Vagina (tissue), 2 donors: ENCODE measurements around the gene CS.

Source experiments
- CTCF ChIP-seq, 3 experiments: fragments of 450-650 bp in 2 of 3; fragments of 200-600 bp in 1 of 3; sonication (generic) in 1 of 3; IDR thresholded peaks; one replicate each; pipeline ENCODE4 v1.5.1; 2017 to 2019; ENCODE audit warnings: antibody characterized with exemption in 3 of 3, mild to moderate bottlenecking in 2 of 3, moderate library complexity in 2 of 3
- POLR2AphosphoS5 ChIP-seq, 2 donors: sonication (generic); formaldehyde crosslinking; IDR thresholded peaks; one replicate each; pipeline ENCODE4 v1.9.0; 2017; ENCODE audit warnings: antibody characterized with exemption in 2 of 2, mild to moderate bottlenecking in 2 of 2, low read depth in 1 of 2; ENCODE audit not compliant: insufficient read depth in 1 of 2

GRCh38 chr12:56274299-56274698 lies 25.8 kb downstream of the CS start:
- TF ChIP-seq CTCF (IDR thresholded peaks at IDR 0.05) (no peak), POLR2AphosphoS5 (IDR thresholded peaks at IDR 0.05; ENCODE audit: insufficient read depth in 1 of 2, low read depth in 1 of 2) (no peak)
